ENCODE results near the gene RNF224.
"Not testable (repeated sequence)": the region's sequence is repeated elsewhere in the genome, so short reads cannot be mapped to it uniquely, and the experiment has no call there.

The RNF224 gene

GRCh38 chr9:137240841-137241489 is 13.7 kb downstream of the RNF224 start, which contains the start of gene TUBB4B:
TSS of gene TUBB4B (plus strand) at chr9:137241287. CDS start at chr9:137241361, 74 bp downstream.
- FAIRE-seq (peak; percentile 81), DNase-seq (ENCODE audit: insufficient read length, low spot score) (peak; percentile 96)
- TF ChIP-seq CTCF (IDR thresholded peaks at IDR 0.05; ENCODE audit: insufficient read depth, missing control alignments) = no peak

GRCh38 chr9:137241490-137242268 is 14.4 kb downstream of the RNF224 start:
- no peak for FAIRE-seq
- no peak for DNase-seq (ENCODE audit: insufficient read length, low spot score)
- no peak for TF ChIP-seq CTCF (IDR thresholded peaks at IDR 0.05; ENCODE audit: insufficient read depth, missing control alignments)

- TF ChIP-seq CTCF (IDR thresholded peaks at IDR 0.05; ENCODE audit: insufficient read depth, missing control alignments) = no peak
- no peak for DNase-seq (ENCODE audit: insufficient read length, low spot score)
- no peak for FAIRE-seq
Measured at GRCh38 chr9:137242269-137243203, 15.2 kb downstream of the RNF224 start.

DNA sequence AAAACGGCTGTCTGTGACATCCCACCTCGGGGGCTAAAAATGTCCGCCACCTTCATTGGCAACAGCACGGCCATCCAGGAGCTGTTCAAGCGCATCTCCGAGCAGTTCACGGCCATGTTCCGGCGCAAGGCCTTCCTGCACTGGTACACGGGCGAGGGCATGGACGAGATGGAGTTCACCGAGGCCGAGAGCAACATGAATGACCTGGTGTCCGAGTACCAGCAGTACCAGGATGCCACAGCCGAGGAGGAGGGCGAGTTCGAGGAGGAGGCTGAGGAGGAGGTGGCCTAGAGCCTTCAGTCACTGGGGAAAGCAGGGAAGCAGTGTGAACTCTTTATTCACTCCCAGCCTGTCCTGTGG is 15.9 kb downstream of the RNF224 start:
- not testable (repeated sequence) for FAIRE-seq; DNase-seq (ENCODE audit: insufficient read length, low spot score)

GRCh38 chr9:137243626-137244485 is 16.6 kb downstream of the RNF224 start:
- no peak for DNase-seq (ENCODE audit: insufficient read length, low spot score)
- no peak for TF ChIP-seq CTCF (IDR thresholded peaks at IDR 0.05; ENCODE audit: insufficient read depth, missing control alignments)
- no peak for FAIRE-seq

DNA sequence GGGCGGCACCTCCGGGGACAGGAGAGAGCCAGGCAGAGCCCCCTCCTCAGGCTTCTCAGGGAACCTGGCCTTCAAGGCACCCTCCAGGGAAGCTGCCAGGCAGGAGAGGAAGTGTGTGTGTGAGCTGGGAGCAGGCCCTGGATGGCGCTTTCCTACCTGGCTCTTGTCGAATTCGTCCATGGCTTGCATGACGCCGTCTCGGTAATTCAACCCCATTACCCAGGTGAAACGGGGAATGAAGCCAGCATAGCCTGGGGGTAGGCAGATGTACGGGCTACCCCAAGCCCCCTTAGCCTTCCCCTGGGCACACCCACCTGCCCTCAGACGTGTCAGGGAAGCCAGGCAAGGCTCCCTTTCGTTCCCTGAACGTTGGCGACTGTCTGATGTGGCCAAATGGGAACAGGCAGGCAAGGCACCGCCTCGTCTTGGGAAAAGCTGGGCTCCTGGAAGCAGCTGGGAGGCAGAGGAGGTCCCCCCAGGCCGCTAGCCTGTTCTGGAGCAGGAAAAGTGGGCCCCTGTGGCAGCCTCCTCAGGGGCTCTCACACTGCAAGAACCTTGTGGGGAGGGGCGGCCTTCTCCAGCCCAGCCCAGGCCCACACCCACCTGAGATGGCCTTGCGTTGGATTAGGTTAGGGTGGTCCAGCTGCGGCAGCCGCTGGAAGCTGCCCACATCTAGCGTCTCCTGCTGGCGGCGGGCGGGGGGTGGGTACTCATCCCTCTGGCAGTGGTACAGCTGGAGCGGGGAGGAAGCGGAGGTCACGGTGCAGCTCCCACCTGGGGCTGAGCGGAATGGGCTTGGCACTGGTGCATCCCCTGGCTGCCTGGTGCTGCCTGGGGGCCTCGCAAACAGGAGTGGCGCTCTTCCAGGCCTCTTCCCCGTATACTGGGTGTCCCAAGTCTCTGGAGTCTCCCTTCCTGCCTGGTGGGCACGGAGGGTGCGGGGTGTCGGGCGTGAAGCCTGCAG is 17.5 kb downstream of the RNF224 start:
- DNase-seq (ENCODE audit: insufficient read length, low spot score) = no peak
- TF ChIP-seq CTCF (IDR thresholded peaks at IDR 0.05; ENCODE audit: insufficient read depth, missing control alignments) = no peak
- no peak for FAIRE-seq
